HUES6 (cell line): ENCODE measurements around the gene ZNF672.

Experiments used
- H3K27ac ChIP-seq: 2 replicates; pipeline ENCODE4 v1.7.0; 2013; ENCODE audit warnings: low read depth, mild to moderate bottlenecking, low read length, inconsistent platforms
- H3K27me3 ChIP-seq: 2 replicates; pipeline ENCODE4 v1.6.1; 2013; ENCODE audit warnings: low read length; ENCODE audit not compliant: control insufficient read depth, insufficient read depth
- H3K36me3 ChIP-seq: 2 replicates; pipeline ENCODE4 v1.6.1; 2013; ENCODE audit warnings: low read length; ENCODE audit not compliant: control insufficient read depth, insufficient read depth
- H3K4me1 ChIP-seq: 2 replicates; pipeline ENCODE4 v1.6.1; 2013; ENCODE audit warnings: low read length; ENCODE audit not compliant: control insufficient read depth, insufficient read depth
- H3K4me3 ChIP-seq: 2 replicates; pipeline ENCODE4 v1.5.1; 2013; ENCODE audit warnings: low read depth, low read length
- H3K9ac ChIP-seq: one replicate; pipeline ENCODE4 v1.6.1; 2013; ENCODE audit warnings: mild to moderate bottlenecking, low read length
- H3K9me3 ChIP-seq: 2 replicates; pipeline ENCODE4 v1.6.1; 2013; ENCODE audit warnings: low read depth, low read length; ENCODE audit not compliant: control insufficient read depth, insufficient read depth

ZNF672 gene

DNA sequence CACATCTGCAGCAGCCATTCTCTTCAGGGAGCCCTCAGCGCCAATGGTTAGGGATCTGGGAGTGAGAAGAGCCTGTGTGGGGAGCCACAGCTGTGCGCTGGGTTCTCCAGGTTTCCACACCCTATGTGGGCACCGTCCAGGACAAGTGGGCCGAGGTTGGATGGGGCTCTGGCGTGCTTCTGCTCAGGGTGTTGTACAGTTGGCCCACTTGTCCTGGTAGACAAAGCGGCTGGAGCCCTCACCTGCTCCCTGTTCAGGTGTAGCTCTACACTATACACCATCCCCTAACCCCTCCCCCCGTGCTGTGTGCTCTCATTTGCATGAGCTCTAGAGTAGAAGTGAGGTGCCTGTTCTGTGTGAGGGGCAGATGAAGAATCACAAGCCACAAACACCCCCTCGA, 24.5 kb upstream of the ZNF672 start:
- Histone ChIP-seq H3K27ac (no peak overlapping the region), H3K36me3 (peaks cover 58% of the 10 kb centered on the region), H3K4me1 (no peaks in the 10 kb centered on the region; the same call in 1 of the 2 replicates), H3K27me3 (no peaks in the 10 kb centered on the region), H3K9ac (no peak overlapping the region), H3K4me3 (no peak overlapping the region), H3K9me3 (no peaks in the 10 kb centered on the region)

DNA sequence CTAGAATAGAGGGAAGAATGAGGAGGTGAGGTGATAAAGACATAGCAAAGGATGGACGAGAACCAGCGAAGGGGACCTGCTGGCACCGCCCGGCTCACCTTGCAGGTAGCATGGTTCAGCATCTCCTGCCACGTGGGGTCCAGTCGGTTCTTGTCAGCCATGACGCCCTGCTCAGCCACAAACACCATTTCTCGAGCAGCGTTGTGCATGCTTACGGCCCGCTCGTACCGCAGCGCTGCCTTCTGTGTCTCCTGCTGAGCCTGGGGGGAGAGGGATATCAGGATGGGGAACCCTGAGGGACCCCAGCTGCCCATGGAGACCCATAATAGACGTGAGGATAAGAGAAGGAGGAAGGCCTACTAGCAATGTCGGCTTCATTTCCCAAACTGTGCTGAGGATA, 23.7 kb upstream of the ZNF672 start:
- Histone ChIP-seq H3K9me3 (no peaks in the 10 kb centered on the region), H3K27ac (no peak overlapping the region), H3K4me3 (no peak overlapping the region), H3K9ac (no peak overlapping the region), H3K36me3 (peaks cover 64% of the 10 kb centered on the region), H3K4me1 (peaks cover 6% of the 10 kb centered on the region), H3K27me3 (no peaks in the 10 kb centered on the region)

DNA sequence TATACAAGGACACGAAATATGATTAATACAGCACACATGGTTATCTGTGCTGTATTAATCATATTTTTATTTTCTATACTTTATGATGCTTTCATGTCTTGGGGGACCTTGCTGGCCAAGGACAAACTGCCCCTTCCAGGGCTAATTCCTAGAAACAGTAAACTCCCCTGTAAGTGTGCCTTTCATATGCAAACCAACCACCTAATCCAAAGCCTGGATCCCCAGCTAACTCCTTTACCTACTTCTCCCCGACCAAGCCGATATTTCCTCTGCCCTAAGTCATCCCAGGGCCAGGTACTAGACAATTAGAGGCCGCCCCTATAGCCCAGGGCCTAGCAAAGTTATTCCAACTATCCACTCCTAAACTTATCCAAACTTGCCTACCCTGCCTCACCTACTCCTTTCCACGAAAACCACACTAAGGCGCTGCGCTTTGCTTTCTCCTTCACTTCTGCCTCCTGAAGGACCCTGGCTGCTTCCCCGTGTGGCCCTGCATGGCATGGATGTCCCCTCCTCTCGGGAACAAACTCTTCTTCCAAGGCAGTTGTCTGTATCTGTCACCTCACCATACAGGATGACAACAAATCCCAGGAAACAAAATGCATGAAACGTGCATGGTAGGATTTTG, 22.5 kb upstream of the ZNF672 start:
- Histone ChIP-seq H3K4me3 (no peak overlapping the region), H3K9me3 (no peaks in the 10 kb centered on the region), H3K27ac (no peak overlapping the region), H3K27me3 (no peaks in the 10 kb centered on the region), H3K9ac (no peak overlapping the region), H3K4me1 (peaks cover 6% of the 10 kb centered on the region), H3K36me3 (peaks cover 71% of the 10 kb centered on the region)

DNA sequence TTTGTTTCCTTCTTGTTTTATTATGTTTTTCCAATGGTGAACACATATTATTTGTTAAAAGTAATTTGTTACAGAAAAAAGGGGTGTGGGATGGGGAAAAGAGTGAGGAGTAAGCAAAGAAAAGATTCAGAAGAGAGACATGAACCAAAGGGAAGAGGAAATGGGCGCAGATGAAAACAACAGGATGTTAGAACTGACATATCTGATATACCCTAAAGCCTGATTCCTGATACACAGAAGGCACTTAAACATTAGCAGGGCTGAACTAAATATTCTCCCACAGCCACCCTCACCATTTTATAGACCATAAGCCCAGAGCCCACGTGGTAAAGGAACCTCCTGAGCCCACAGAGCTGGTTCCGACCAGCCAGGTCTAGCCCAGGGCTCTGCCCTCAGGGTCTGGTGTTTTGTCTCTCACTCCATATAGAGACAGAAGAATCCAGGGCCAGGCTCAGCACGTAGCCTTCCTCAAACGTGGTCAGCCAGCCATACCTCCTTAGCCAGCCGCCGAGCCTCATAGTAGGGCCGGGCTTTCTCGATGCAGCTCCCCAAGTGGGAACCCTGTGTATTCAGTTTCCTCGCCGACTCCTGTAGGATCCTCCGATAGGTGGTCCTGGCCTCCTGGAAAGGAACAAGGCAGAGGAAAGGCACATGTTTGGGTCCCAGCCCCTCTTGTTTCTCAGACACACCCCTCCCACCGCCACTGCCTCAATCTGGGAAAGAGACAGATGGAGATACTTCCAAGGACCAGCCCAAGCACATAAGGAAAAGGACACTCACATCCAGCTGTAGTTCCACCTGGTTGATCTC, 21.8 kb upstream of the ZNF672 start:
- Histone ChIP-seq H3K27me3 (no peaks in the 10 kb centered on the region), H3K36me3 (peaks cover 74% of the 10 kb centered on the region), H3K4me1 (peaks cover 12% of the 10 kb centered on the region), H3K9me3 (no peaks in the 10 kb centered on the region), H3K9ac (no peak overlapping the region), H3K4me3 (no peak overlapping the region), H3K27ac (no peak overlapping the region)

DNA sequence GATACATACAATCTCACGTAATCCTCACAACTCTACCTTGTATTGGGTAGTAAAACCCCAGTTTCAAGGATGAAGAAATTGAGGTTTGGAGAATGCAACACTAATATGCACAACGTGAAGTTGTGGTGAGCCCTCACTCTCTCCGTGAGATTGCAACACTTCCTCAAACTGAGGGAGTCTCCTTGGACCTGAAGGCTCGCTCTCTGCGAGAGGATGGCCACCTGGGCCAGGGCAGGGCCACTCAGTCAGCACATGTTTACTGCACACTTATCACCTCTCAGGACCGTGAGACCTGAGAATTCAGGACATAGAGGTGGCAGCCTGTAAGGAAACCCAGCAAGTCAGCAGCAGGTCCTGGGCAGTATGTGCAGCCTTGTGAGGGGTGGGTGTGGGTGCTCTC, 21.0 kb upstream of the ZNF672 start:
- H3K27me3 ChIP-seq: no peaks in the 10 kb centered on the region

DNA sequence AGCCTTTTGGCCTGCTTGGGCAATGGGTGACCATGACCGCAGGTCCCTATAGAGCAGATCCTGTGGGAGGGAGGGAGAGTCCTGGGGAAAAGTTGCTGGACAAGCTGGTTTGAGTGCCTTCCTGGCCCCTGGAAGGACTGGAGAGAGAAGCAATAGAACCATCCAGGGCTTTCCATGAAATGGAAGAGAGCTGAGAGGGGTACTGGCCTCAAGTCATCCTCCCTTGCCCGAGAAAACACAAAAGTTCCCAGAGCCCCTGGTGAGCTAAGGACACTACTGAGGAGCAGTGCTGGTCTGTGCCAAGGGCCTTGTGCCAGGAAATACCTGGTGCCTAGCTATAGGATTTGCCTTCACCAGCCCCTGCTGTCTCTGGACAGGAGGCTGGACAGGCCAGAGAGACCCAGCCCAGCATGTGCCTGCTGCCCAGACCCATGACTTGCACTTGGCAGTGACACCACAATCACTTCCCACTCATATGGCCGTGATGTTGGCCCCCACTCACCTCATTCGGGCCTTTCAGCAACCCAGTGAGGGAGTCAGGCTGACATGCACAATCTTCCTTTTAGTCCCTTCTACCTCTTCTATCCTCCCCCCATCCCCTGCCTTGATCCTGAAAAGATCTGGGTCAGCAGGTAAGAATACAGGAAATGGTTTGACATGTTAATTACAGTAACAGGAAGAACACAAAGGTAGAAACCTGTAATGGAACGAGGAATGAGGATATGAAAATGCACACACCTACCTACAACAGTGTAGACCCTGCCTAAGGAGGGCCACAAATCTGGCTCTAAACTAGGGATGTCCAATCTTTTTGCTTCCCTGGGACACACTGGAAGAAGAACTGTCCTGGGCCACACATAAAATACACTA, 19.3 kb upstream of the ZNF672 start:
- Histone ChIP-seq H3K9me3 (no peaks in the 10 kb centered on the region), H3K4me3 (no peak overlapping the region), H3K27ac (no peak overlapping the region), H3K36me3 (peaks cover 72% of the 10 kb centered on the region), H3K27me3 (no peaks in the 10 kb centered on the region), H3K4me1 (peaks cover 19% of the 10 kb centered on the region), H3K9ac (no peak overlapping the region)

More for the DNA sequence above, 21.0 kb upstream of the ZNF672 start:
- H3K36me3 ChIP-seq: peaks cover 73% of the 10 kb centered on the region
- H3K27ac ChIP-seq: no peak overlapping the region
- no peaks in the 10 kb centered on the region for H3K9me3 ChIP-seq
- no peak overlapping the region for H3K4me3 ChIP-seq
- no peak overlapping the region for H3K9ac ChIP-seq
- H3K4me1 ChIP-seq: peaks cover 13% of the 10 kb centered on the region

DNA sequence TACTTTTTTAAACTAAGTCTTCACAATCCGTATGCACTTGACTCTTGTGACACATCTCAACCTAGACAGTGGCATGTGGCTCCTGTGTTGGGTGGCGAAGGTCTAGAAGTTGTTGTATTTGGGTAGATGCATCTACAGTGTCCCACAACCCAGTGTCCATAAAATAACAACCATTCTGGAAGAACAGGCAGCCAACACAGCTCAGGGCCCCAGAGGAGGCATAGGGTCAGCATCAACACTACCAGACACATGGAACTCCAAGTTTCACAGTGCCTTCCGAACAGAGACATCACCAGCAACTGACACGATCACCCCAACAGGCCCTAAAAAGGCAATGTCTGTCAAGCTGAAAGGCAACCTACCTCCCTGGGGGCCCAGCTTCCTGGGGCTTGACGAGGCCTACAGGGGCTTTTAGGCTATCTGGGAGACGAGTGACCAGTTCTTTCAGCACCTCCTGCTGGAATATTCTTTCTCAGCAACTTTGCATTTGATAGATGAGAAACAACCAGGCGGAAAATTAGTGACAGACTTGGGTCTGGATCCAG, 17.9 kb upstream of the ZNF672 start:
- no peaks in the 10 kb centered on the region for H3K9me3 ChIP-seq
- H3K4me1 ChIP-seq: peaks cover 26% of the 10 kb centered on the region
- H3K9ac ChIP-seq: no peak overlapping the region
- H3K36me3 ChIP-seq: peaks cover 69% of the 10 kb centered on the region
- H3K27me3 ChIP-seq: no peaks in the 10 kb centered on the region
- no peak overlapping the region for H3K4me3 ChIP-seq
- peak overlapping the region; percentile 4; the same call in 1 of the 2 replicates for H3K27ac ChIP-seq

DNA sequence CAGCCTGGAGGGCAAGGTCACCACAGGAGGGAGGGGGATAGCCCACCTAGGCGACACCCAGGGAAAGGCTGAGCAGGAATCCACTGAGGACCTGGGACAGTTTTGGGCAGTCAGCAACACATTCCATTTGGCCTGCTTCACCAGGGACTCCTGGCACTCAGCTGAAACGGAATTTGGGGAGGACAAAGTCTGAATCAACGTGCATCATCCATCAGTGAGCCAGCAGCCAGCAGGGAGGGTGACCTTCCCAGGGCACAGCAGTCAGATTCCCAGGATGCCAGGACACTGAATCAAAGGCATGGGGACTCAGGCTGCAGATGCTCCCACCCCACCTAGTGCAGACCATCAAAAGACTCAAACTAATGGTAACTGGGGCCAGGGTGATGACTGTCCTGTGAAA, 16.9 kb upstream of the ZNF672 start:
- no peak overlapping the region for H3K4me3 ChIP-seq
- H3K27ac ChIP-seq: no peak overlapping the region
- H3K27me3 ChIP-seq: no peaks in the 10 kb centered on the region
- H3K36me3 ChIP-seq: peaks cover 59% of the 10 kb centered on the region
- H3K4me1 ChIP-seq: peaks cover 26% of the 10 kb centered on the region
- H3K9ac ChIP-seq: peak overlapping the region; percentile 37
- H3K9me3 ChIP-seq: no peaks in the 10 kb centered on the region

DNA sequence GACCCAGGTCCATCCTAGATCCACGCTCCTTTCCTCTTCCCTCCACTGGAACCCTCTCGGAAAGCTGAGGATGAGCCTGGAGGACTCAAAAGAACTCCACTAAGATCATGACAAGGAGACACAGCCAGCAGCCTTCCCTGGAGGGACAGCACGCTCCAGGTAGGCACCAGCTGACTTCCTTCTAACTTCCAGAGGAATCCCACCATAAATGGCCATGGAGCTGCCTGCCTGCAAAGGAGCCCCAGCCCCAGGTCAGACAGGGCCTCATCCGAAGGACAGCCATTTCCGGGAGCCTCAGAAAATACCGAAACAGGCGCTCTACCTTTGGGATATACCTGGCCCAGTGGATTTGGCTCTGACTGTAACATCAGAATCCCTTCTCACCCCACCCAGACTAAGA, 16.4 kb upstream of the ZNF672 start:
- Histone ChIP-seq H3K27me3 (no peaks in the 10 kb centered on the region), H3K9me3 (no peaks in the 10 kb centered on the region), H3K9ac (peak overlapping the region; percentile 22), H3K36me3 (peaks cover 54% of the 10 kb centered on the region), H3K4me3 (no peak overlapping the region), H3K4me1 (peaks cover 27% of the 10 kb centered on the region), H3K27ac (peak overlapping the region; percentile 11; the same call in 1 of the 2 replicates)

DNA sequence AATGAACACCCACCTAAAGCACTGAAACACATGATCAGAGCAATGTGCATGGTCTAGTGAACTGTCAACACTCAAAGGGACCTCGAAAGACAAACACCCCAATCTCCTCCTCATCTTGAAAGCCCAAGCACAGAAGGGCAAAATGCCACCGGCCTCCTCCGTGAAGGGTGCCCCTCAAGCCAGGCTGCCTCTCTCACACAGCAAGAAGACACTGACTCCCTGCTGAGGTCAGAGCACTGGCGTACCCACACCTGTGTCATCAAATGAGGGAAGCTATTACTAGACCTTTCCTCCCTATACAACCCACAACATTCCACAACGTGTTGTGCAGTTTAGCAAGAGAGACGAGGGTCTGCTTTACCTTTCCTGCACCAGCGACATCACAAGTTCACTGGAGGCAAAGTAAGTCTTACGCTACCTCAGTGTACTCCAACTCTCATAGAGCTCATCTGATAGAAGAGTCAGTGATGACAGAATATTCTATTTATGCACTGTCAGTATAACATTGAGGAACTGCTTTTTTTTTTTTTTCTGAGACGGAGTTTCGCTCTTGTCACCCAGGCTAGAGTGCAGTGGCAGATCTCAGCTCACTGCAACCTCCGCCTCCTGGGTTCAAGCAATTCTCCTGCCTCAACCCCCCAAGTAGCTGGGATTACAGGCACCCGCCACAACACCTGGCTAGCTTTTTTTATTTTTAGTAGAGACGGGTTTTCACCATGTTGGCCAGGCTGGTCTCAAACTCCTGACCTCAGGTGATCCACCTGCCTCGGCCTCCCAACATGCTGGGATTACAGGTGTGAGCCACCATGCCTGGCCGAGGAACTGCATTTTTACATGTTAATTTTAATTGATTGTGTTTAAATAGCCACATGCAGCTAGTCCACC, 15.6 kb upstream of the ZNF672 start:
- H3K27me3 ChIP-seq: no peaks in the 10 kb centered on the region
- no peaks in the 10 kb centered on the region for H3K9me3 ChIP-seq
- no peak overlapping the region for H3K9ac ChIP-seq
- H3K4me1 ChIP-seq: peaks cover 30% of the 10 kb centered on the region
- no peak overlapping the region for H3K4me3 ChIP-seq
- no peak overlapping the region for H3K27ac ChIP-seq
- peaks cover 50% of the 10 kb centered on the region for H3K36me3 ChIP-seq
